ENCODE data around the gene SLC29A1. TPM values are rescaled to one million over a fixed set of nuclear protein-coding genes. Genes with fewer than 3 reads are reported as not detected.

Gene SLC29A1
- polyA plus RNA-seq, 2 of the 4 experiments (the other 2 are of a cell fraction) = 45.6 to 72.3 TPM

GRCh38 chr6:44270526-44271405, 47.4 kb downstream of the SLC29A1 start:
- ATAC-seq (no peak), FAIRE-seq (no peak), DNase-seq (ENCODE audit: low read depth in 1 of 2, low spot score in 1 of 2) (no peak)
- peak overlapping the region; percentile 96 for H3K4me2 ChIP-seq
- TF ChIP-seq BCL3 (IDR thresholded peaks at IDR 0.05) = no peak
- peak; percentile 23; the same call in 1 of the 2 replicates for TF ChIP-seq REST (IDR thresholded peaks at IDR 0.05)
- no peaks in the 10 kb centered on the region for H3K9me3 ChIP-seq
- 45% methylated on average over 4 of the region's 90 CpGs for WGBS (ENCODE audit: missing lambda C conversion rate)
- CTCF ChIA-PET = interaction anchor here (0.8 to 6.2 kb wide), 5 partner anchors 14 to 73 kb away, joined by 3 to 181 read pairs (median 4); no protein-coding TSS in a partner anchor
- H3K4me1 ChIP-seq = peaks cover 2% of the 10 kb centered on the region; the same call in 1 of the 3 replicates
- H3K4me3 ChIP-seq = peak overlapping the region; percentile 53
- POLR2A ChIA-PET = interaction anchor here (0.6 kb wide), 1 partner anchor 24 kb away, joined by 3 read pairs; the partner anchor contains the start of gene HSP90AB1
- peak overlapping the region; percentile 5 to 75; a peak in 3 of 6 replicates for H3K27ac ChIP-seq

- no peaks in the 10 kb centered on the region for H3K9me3 ChIP-seq
- FAIRE-seq (no peak), DNase-seq (ENCODE audit: low read depth in 1 of 2, low spot score in 1 of 2) (no peak), ATAC-seq (no peak)
- ChIA-PET POLR2A (no interaction called here), CTCF (interaction anchor here (0.8 to 6.2 kb wide), 7 partner anchors 15 to 72 kb away, joined by 3 to 181 read pairs (median 4); no protein-coding TSS in a partner anchor)
- no peak overlapping the region; the same call in 2 of the 3 replicates for H3K4me3 ChIP-seq
- H3K4me2 ChIP-seq = peak overlapping the region; percentile 96; the same call in 2 of the 3 replicates
- no peak for TF ChIP-seq FOSB (CRISPR knock-in tag; IDR thresholded peaks at IDR 0.05)
- no peak for TF ChIP-seq CHD4 (IDR thresholded peaks at IDR 0.05; ENCODE audit: borderline replicate concordance)
- TF ChIP-seq USF2 (IDR thresholded peaks at IDR 0.05) = no peak
- TF ChIP-seq CEBPB (IDR thresholded peaks at IDR 0.05) = no peak
- no peak for TF ChIP-seq CBX8 (IDR thresholded peaks at IDR 0.05)
- TF ChIP-seq ZSCAN20 (CRISPR knock-in tag; IDR thresholded peaks at IDR 0.05) = no peak
- no peak for TF ChIP-seq TFCP2L1 (CRISPR knock-in tag; IDR thresholded peaks at IDR 0.05)
- no peak for TF ChIP-seq NR3C1 (IDR thresholded peaks at IDR 0.05)
- no peak for TF ChIP-seq RNF2 (IDR thresholded peaks at IDR 0.05; ENCODE audit: borderline replicate concordance, low read depth)
- TF ChIP-seq EHMT2 (IDR thresholded peaks at IDR 0.05; ENCODE audit: low read depth) = no peak
- TF ChIP-seq KDM5A (IDR thresholded peaks at IDR 0.05) = no peak
- TF ChIP-seq SREBF2 (IDR thresholded peaks at IDR 0.05) = no peak
- no peak for TF ChIP-seq CTCF (IDR thresholded peaks at IDR 0.05)
- WGBS (ENCODE audit: missing lambda C conversion rate) = 88% methylated on average over 6 of the region's 6 CpGs
- no peak overlapping the region for H3K27ac ChIP-seq
- H3K4me1 ChIP-seq = no peaks in the 10 kb centered on the region
Observed at GRCh38 chr6:44271406-44271723, 48.0 kb downstream of the SLC29A1 start.
